Activated CD8-positive, alpha-beta memory T cell treated with anti-CD3 and anti-CD28 coated beads, Interleukin-2, amount 50 U/mL, for 1 hour (primary cell): ENCODE measurements around the gene ABI3.
"Not testable (repeated sequence)": the region's sequence is repeated elsewhere in the genome, so short reads cannot be mapped to it uniquely, and the experiment has no call there.

ENCODE experiments used
- DNase-seq: peaks from one replicate; pipeline ENCODE4 v3.0.0-alpha.2; 2020; ENCODE audit errors: extremely low read depth

ABI3 gene

GRCh38 chr17:49252148-49252695, 41.7 kb downstream of the ABI3 start:
- no peak for DNase-seq

GRCh38 chr17:49254066-49254465, 43.6 kb downstream of the ABI3 start:
- DNase-seq, result no peak

GRCh38 chr17:49255125-49255524, 44.6 kb downstream of the ABI3 start:
- no peak for DNase-seq

- no peak for DNase-seq
These were observed 47.9 kb downstream of the ABI3 start for GRCh38 chr17:49258394-49258793.

GRCh38 chr17:49259663-49260010, 49.1 kb downstream of the ABI3 start:
- no peak for DNase-seq

GRCh38 chr17:49260011-49260816, 49.7 kb downstream of the ABI3 start:
- no peak for DNase-seq

- DNase-seq, result no peak
These were observed 50.3 kb downstream of the ABI3 start for GRCh38 chr17:49260817-49261291.

GRCh38 chr17:49261540-49261939, 51.0 kb downstream of the ABI3 start:
- not testable (repeated sequence) for DNase-seq

- no peak for DNase-seq
These were observed 55.7 kb downstream of the ABI3 start for GRCh38 chr17:49266233-49266632.

- no peak for DNase-seq
These were observed 57.4 kb downstream of the ABI3 start for GRCh38 chr17:49267912-49268311.

GRCh38 chr17:49269356-49269755, 58.8 kb downstream of the ABI3 start:
- DNase-seq, result no peak
